Upper lobe of left lung (tissue), 4 donors: Measurements from ENCODE around the gene TENM4.

ENCODE experiments used
- EP300 ChIP-seq, 4 donors: sonication (generic); formaldehyde crosslinking; IDR thresholded peaks; one replicate each; pipeline ENCODE4 v1.5.1; 2017; ENCODE audit warnings: antibody characterized with exemption in 4 of 4, control low read depth in 2 of 4
- POLR2A ChIP-seq, 4 donors: fragments of 450-650 bp; IDR thresholded peaks; one replicate each; pipeline ENCODE4 v1.5.1; 2016 to 2017; ENCODE audit warnings: antibody characterized with exemption in 4 of 4, mild to moderate bottlenecking in 2 of 4
- POLR2AphosphoS5 ChIP-seq, 2 donors: sonication (generic); formaldehyde crosslinking; IDR thresholded peaks; one replicate each; pipeline ENCODE4 v1.5.1; 2017; ENCODE audit warnings: antibody characterized with exemption in 2 of 2
- TF ChIP-seq, protein P1 (sequence below), 6 experiments: fragments of 450-650 bp in 4 of 6; fragments of 200-600 bp in 2 of 6; sonication (generic) in 2 of 6; IDR thresholded peaks; one replicate each; pipeline ENCODE4 v1.5.1; 2016 to 2019; ENCODE audit warnings: antibody characterized with exemption in 6 of 6

DNA sequence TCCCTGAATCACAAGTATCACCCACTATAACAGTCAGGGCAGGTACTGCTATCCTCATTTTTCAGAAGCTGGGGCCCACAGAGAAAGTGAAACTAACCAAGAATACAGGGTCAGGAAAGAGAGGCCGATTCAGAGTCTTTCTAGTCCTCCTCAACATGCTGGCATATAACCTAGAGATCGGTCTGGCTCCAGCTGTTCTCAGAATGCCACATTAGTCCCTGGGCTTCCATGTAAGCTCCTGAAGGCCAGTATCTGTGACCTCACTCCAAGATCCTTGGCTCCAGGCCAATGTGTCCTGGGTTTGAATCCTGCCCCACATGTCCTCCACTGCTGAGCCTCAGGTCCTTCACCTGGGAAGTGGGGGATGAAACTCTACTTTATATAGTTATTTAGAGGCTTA is 50.4 kb downstream of the TENM4 start:
- TF ChIP-seq, protein P1, sequence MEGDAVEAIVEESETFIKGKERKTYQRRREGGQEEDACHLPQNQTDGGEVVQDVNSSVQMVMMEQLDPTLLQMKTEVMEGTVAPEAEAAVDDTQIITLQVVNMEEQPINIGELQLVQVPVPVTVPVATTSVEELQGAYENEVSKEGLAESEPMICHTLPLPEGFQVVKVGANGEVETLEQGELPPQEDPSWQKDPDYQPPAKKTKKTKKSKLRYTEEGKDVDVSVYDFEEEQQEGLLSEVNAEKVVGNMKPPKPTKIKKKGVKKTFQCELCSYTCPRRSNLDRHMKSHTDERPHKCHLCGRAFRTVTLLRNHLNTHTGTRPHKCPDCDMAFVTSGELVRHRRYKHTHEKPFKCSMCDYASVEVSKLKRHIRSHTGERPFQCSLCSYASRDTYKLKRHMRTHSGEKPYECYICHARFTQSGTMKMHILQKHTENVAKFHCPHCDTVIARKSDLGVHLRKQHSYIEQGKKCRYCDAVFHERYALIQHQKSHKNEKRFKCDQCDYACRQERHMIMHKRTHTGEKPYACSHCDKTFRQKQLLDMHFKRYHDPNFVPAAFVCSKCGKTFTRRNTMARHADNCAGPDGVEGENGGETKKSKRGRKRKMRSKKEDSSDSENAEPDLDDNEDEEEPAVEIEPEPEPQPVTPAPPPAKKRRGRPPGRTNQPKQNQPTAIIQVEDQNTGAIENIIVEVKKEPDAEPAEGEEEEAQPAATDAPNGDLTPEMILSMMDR (IDR thresholded peaks at IDR 0.05), result no peak
- TF ChIP-seq EP300 (IDR thresholded peaks at IDR 0.05) (no peak), POLR2A (IDR thresholded peaks at IDR 0.05) (no peak), POLR2AphosphoS5 (IDR thresholded peaks at IDR 0.05) (no peak)
